Retina (tissue), 1 donor: Measurements from ENCODE around the gene WNT6.

ENCODE experiments used
- DNase-seq: peaks from one replicate; pipeline ENCODE4 v3.0.0-alpha.2; 2016

The WNT6 gene

GRCh38 chr2:218894151-218894879 is 34.7 kb downstream of the WNT6 start:
- DNase-seq: no peak

- no peak for DNase-seq
These were observed 35.2 kb downstream of the WNT6 start for GRCh38 chr2:218894880-218895157.

- no peak for DNase-seq
These were observed 35.7 kb downstream of the WNT6 start for GRCh38 chr2:218895326-218895725.

GRCh38 chr2:218895759-218896500 is 36.3 kb downstream of the WNT6 start:
- no peak for DNase-seq

GRCh38 chr2:218896501-218897393 is 37.1 kb downstream of the WNT6 start:
- peak; percentile 71 for DNase-seq

GRCh38 chr2:218897394-218898108 is 37.9 kb downstream of the WNT6 start:
- no peak for DNase-seq

- DNase-seq: peak; percentile 91
These were observed 38.7 kb downstream of the WNT6 start for GRCh38 chr2:218898109-218898878.

GRCh38 chr2:218899147-218899546 is 39.5 kb downstream of the WNT6 start:
- DNase-seq: no peak

GRCh38 chr2:218902427-218902826 is 42.8 kb downstream of the WNT6 start:
- no peak for DNase-seq

- DNase-seq: no peak
These were observed 44.6 kb downstream of the WNT6 start for GRCh38 chr2:218904176-218904575.

- peak; percentile 98 for DNase-seq
These were observed 49.4 kb downstream of the WNT6 start for GRCh38 chr2:218908721-218909619.

- no peak for DNase-seq
These were observed 51.1 kb downstream of the WNT6 start for GRCh38 chr2:218910741-218911140.

- no peak for DNase-seq
These were observed 60.9 kb downstream of the WNT6 start for GRCh38 chr2:218920504-218920903.
